ENCODE measurements around the gene CALML4. TPM values are rescaled to one million over a fixed set of nuclear protein-coding genes. Genes with fewer than 3 reads are reported as not detected.

The CALML4 gene
- total RNA-seq, 2 experiments from 2014 or later: 6.9 to 7.3 TPM

- intact Hi-C loops (cut with micrococcal nuclease): no loop called here
- Mint-ChIP-seq H3K4me3 (no peak overlapping the region), H3K27ac (no peak overlapping the region), H3K27me3 (no peaks in the 10 kb centered on the region), H3K9me3 (no peaks in the 10 kb centered on the region), H3K36me3 (ENCODE audit: low read depth) (no peaks in the 10 kb centered on the region), H3K4me1 (ENCODE audit: low read depth) (no peaks in the 10 kb centered on the region)
- ATAC-seq (no peak), DNase-seq (no peak)
- ChIA-PET POLR2A (no interaction called here), CTCF (interaction anchor here (0.9 kb wide), 1 partner anchor 9 kb away, joined by 3 read pairs; no protein-coding TSS in a partner anchor)
- TF ChIP-seq CTCF (IDR thresholded peaks at IDR 0.05): no peak
Measured at GRCh38 chr15:68200016-68200861, 4.9 kb downstream of the CALML4 start.

- ChIA-PET CTCF (interaction anchor here (1.0 kb wide), 1 partner anchor 11 kb away, joined by 3 read pairs; no protein-coding TSS in a partner anchor), POLR2A (interaction anchor here (1.1 kb wide), 1 partner anchor 30 kb away, joined by 3 read pairs; the partner anchor contains the start of gene CLN6)
- no peak for ATAC-seq
- intact Hi-C loops (cut with micrococcal nuclease): no loop called here
- TF ChIP-seq CTCF (IDR thresholded peaks at IDR 0.05): no peak
- Mint-ChIP-seq H3K36me3 (ENCODE audit: low read depth) (peaks cover 2% of the 10 kb centered on the region), H3K27me3 (no peaks in the 10 kb centered on the region), H3K9me3 (no peaks in the 10 kb centered on the region), H3K4me1 (ENCODE audit: low read depth) (no peaks in the 10 kb centered on the region), H3K4me3 (no peak overlapping the region), H3K27ac (no peak overlapping the region)
- DNase-seq: no peak
Measured at GRCh38 chr15:68199340-68199739, 5.8 kb downstream of the CALML4 start.

GRCh38 chr15:68197661-68198437, 7.3 kb downstream of the CALML4 start:
- Mint-ChIP-seq H3K9me3 (no peaks in the 10 kb centered on the region), H3K4me3 (no peak overlapping the region), H3K4me1 (ENCODE audit: low read depth) (no peaks in the 10 kb centered on the region), H3K36me3 (ENCODE audit: low read depth) (peaks cover 6% of the 10 kb centered on the region), H3K27me3 (no peaks in the 10 kb centered on the region), H3K27ac (no peak overlapping the region)
- CTCF ChIA-PET: interaction anchor here (1.0 kb wide), 1 partner anchor 13 kb away, joined by 3 read pairs; no protein-coding TSS in a partner anchor
- intact Hi-C loops (cut with micrococcal nuclease): no loop called here
- no peak for TF ChIP-seq CTCF (IDR thresholded peaks at IDR 0.05)
- DNase-seq (no peak), ATAC-seq (no peak)
- POLR2A ChIA-PET: interaction anchor here (1.5 kb wide), 1 partner anchor 8 kb away, joined by 3 read pairs; the partner anchor contains the start of gene CALML4

GRCh38 chr15:68197170-68197492, 8.0 kb downstream of the CALML4 start:
- Mint-ChIP-seq H3K9me3 (no peaks in the 10 kb centered on the region), H3K27me3 (no peaks in the 10 kb centered on the region), H3K36me3 (ENCODE audit: low read depth) (peaks cover 6% of the 10 kb centered on the region), H3K4me3 (no peak overlapping the region), H3K4me1 (ENCODE audit: low read depth) (no peaks in the 10 kb centered on the region), H3K27ac (no peak overlapping the region)
- POLR2A ChIA-PET: interaction anchor here (1.5 kb wide), 1 partner anchor 9 kb away, joined by 3 read pairs; the partner anchor contains the start of gene CALML4
- no peak for ATAC-seq
- no peak for DNase-seq
- TF ChIP-seq CTCF (IDR thresholded peaks at IDR 0.05): no peak
- intact Hi-C loops (cut with micrococcal nuclease): no loop called here
- CTCF ChIA-PET: no interaction called here

All from activated CD8-positive, alpha-beta T cell treated with anti-CD3 and anti-CD28 coated beads for 36 hours (primary cell).